GM12801 (cell line): ENCODE data around the gene PTPN11.

Experiments
- CTCF ChIP-seq: IDR thresholded peaks from one replicate; pipeline ENCODE4 v1.5.1; 2011; ENCODE audit warnings: control low read depth; ENCODE audit not compliant: insufficient read length; ENCODE audit errors: extremely low read depth

PTPN11 gene

GRCh38 chr12:112406519-112407488 is 11.9 kb upstream of the PTPN11 start:
- TF ChIP-seq CTCF = no peak

GRCh38 chr12:112408621-112409020 is 10.1 kb upstream of the PTPN11 start:
- TF ChIP-seq CTCF = no peak

- no peak for TF ChIP-seq CTCF
Observed at GRCh38 chr12:112409064-112409905, 9.5 kb upstream of the PTPN11 start, which contains the start of gene RPL6. RPL6 (minus strand) TSS chr12:112409605; CDS start chr12:112408656, 949 bp downstream.

GRCh38 chr12:112409906-112410244 is 8.9 kb upstream of the PTPN11 start:
- TF ChIP-seq CTCF = no peak

GRCh38 chr12:112413855-112414625 is 4.7 kb upstream of the PTPN11 start:
- no peak for TF ChIP-seq CTCF

- no peak for TF ChIP-seq CTCF
Observed at GRCh38 chr12:112418273-112418607, 507 bp upstream of the PTPN11 start.
